Stimulated activated CD8-positive, alpha-beta memory T cell treated with anti-CD3 and anti-CD28 coated beads, Interleukin-15, amount 100 ng/mL, for 24 hours (primary cell): ENCODE measurements around the gene COL6A1.
A peak's percentile ranks its signal among the peaks of the same experiment; 100 is the strongest.
"Not testable (repeated sequence)": the region's sequence is repeated elsewhere in the genome, so short reads cannot be mapped to it uniquely, and the experiment has no call there.

Source experiments
- DNase-seq: peaks from one replicate; pipeline ENCODE4 v3.0.0-alpha.2; 2020; ENCODE audit warnings: low read depth

COL6A1 gene

DNA sequence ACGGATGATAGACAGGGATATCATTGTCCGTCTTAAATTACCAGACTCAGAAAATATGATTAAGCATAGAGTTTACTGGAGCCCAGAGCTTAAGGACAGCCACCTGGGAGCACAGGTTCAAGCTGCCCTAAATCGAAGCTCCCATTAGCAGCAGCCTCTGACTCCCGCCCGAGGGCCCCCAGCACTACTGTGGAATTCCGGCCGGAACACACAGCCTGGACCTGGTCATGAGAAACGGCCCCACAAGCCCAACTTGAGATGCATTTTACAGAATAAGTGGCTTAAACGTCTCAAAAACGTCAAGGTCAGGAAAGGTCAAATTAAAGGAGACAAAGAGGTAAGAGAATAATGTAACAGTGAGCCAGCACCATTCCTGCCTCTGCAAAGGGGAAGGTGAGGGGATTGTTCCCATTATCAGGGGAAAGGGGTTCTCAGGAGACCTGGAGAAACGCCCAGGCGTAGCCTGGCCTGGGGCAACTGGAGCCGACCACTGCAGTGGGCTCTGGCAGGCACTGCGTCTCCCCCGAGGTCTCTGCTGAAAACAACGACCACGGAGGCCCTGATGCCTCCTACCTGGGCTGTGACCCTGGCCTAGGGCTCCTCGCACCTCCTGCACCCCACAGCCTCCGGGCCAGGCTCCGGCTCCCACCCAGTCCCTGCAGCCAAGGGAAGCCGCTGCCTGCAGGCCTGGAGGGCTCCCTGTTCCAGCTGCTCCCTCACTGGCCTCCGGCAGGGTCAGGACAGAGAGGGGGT, 11.5 kb upstream of the COL6A1 start:
- DNase-seq = no peak

DNA sequence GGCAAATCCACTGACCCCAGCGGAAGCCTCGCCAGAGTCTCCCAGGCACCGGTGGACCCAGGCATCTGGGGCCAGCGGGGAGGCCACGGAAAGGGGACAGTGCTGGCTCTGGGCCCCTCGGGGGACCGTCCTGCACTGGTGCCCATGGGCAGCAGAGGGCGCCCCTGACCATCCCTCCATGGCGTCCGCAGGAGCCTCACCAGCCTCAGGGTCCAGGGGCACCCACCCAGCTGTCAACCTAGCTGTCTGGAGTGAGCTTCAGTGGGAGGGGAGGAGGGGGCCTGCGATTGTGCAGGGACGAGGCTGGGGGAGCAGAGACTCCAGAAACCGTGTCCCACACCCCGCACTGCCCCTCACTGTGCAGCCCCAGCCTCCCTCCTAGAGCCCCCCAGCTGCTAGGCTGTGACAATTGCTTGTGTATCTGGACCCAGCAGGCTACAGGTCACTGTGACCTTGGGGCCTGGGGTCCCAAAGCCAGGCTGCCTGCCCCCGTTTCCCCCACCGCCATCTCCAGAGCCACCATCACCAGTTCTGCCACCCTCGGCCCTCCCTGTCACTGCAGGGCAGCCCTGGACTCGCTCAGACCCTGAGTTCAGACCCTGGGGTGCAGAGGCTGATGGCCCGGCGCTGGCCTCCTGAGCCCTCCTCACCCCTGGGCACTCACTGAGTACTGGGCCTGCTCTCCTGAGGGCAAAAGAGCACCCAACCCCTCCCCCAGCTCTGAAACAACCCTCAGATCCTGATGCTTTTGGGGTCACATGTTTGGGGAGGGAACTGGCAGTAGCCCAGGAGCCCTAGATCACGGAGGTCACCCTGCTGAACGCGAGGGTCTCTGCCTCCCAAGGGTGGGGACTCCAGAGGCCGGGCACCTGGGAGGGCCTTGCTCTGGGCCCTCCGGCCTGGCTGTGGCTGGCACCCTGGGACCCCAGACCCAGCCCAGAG, 10.6 kb upstream of the COL6A1 start:
- peak; percentile 34 for DNase-seq

DNA sequence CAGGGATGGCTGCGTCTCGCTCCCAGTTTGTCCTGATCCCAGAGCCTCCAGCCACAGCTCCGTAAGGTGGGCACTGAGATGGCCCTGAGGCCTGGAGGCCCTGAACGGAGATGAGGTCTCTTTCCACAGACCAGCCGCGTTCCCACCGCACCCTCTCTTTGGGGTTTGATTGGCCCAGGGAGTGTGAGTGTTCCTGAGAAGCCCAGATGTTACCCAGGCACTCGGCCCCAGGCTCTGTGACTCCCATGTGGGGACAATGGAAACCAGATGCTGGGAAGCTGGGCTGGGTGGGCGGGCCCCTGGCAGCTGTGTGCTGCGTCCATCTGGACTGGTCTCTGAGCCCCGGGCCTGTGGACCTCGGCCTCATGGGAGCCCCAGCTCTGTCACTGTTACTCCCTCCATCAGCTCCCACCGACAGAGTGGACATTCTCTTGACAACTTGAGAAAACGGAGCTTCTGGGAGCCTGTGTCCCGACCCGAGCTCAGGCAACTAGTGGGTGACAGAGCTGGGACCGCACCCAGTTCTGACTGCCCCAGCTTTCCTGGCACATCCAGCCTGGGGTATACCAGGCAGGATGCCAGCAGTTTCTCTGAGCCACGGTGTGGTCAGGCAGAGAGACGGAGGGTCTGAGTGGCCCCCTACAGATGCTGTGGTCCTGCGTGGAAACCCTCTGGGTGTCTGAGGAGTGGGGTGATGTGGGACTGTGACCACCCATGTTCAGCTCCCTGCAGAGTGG, 9.8 kb upstream of the COL6A1 start:
- DNase-seq = no peak

DNA sequence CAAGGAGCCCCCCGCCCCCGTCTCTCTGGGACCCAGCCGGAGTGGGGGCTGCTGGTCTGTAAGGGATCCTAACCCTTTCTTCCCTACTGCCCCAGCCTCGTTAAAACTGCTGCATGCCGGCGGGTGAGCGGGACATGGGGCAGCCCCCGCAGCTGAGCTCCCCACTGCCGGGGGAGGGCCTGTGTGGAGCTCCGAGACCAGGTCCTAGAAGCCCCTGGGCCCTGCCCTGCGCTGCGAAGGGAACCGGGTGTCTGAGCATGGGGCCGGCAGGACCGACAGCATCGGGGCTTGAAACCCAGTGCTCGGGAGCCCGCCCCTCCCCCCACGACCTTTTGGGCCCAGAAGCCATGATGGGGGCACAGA, 9.2 kb upstream of the COL6A1 start:
- no peak for DNase-seq

DNA sequence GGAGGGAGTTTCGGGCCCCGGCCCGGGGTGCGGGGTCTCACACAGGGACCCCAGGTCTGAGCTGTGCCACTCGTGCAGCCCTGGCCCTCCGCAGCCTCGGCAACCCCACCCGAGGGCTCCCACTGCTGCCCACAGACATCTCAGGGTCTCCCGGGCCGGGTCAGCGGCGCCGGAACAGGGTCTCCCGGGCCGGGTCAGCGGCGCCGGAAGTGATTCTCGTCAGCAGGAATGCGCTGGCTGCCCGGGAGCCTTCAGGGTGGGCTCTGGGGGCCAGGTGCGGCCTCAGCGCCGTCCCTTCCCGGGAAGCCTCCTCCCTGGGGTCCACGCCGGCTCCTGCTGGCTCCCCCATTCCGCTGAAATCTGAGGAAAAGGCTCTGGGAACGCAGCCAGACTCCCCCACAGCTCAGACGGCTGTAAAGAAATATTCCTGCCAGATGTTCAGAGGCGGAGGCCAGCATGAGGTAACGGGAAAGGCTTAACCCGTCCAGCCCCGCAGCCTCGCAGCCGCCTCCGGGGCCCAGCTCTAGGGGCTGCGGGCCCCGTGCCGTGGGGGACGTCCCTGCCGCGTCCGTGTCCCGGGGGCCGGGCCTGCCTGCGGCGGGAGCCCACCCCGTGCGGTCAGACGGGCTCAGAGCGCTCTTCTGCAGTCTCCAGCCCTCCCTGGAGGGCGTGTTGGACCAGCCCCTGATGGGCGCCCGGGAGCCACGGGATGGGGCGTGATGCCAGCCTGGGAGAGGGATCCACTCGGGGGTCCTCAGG, 8.7 kb upstream of the COL6A1 start:
- no peak for DNase-seq

DNA sequence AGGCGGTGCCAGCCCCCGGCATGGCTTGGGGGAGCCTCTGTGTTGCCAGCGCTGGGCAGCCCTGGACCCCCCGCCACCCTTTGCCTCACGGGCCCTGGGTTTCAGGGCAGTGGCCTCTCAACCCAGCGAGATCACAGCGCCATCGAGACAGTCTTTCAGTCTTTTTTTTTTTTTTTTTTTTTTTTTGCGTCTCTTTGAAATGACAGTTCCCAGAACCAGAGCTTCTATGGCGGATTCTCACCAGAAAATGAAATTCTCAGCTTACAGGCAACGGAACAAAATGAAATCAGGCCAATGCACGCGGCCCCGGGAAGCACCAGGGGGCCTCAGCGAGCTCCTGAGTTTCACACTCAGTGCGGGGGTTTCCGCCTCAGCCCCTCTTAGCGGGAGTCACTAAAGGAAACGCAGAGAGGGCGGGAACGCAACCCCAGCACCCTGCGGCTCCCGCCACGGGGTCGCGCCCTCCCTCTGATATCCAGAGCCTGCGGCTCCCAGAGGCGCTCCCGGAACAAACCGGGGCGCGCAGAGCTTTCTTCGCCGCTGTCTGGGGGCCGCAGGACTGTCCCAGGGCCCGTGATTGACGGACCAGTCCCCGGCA, 8.0 kb upstream of the COL6A1 start:
- peak; percentile 44 for DNase-seq

DNA sequence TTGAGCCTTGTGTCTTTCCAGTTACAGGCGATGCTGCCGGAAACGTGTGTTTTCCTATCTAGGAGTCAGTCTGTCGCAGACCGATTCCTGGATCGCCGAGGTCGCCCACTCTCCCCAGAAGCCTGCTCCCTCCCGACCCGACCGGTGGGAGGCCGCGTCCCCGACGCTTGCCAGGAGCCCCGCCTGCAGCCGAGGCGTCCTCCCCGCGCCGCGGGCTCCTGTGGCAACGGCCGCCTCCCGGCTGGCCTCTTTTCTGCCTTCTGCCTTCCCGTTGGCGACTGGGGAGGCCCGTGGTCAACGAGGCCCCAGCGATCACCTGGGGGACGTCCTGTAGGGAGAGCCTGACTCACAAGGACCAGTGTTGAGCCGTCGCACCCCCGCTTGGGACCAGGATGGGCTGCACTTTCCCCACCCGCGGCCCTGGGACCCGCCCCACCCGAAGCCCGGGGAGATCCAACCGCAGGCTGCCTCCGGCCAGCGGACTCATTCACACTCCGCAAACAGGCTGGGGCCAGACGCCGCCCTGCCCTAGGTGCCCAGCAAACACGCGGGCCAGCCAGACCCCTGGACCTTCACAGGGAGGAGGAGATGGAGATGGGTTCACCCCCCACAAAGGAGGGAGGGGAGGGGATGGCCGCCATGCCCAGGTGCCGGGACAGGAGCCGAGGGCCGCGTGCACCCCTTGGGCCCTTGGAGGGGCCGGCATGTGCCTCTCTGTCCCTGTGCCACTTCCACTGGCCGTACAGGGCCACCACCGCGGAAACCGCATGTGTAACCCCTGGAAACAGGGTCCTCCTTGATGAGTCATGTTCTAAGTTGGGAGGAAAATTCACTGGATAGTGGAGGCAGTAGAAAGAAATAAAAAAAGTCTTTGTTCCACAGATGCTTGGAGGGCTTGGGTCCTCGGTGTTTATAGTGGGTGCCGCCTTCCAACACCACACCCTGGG, 7.2 kb upstream of the COL6A1 start:
- DNase-seq = no peak

DNA sequence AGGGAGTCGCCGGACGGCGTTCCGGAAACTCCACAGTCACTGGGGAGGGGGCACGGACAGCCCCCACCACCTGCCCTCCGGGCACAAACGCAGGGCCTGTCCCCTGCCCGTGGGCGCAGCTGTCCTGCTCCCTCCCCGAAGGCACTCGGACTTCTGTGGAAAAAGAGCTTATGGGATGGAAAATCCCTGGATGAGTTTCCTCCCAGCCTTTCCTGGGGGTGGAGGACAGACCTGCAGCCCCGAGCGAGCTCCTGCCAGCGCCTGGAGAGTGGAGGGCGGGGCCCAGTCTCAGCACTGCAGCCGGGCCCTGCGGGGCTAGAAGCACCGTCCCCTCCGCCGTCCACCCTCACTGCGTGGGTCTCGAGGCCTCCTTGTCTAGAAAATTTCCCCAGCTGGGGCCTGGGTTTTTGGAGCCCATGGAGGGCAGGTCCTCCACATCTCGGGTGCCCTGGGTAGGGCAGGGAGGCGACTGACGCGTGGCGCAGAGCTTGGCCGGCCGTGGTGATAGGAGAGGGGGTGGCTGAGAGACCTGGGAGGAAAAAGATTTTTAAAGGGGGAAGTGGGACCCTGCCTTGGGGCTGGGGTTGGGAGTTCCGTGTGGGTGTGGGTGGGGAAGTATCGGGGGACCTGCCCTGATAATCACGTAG, 6.4 kb upstream of the COL6A1 start:
- no peak for DNase-seq

DNA sequence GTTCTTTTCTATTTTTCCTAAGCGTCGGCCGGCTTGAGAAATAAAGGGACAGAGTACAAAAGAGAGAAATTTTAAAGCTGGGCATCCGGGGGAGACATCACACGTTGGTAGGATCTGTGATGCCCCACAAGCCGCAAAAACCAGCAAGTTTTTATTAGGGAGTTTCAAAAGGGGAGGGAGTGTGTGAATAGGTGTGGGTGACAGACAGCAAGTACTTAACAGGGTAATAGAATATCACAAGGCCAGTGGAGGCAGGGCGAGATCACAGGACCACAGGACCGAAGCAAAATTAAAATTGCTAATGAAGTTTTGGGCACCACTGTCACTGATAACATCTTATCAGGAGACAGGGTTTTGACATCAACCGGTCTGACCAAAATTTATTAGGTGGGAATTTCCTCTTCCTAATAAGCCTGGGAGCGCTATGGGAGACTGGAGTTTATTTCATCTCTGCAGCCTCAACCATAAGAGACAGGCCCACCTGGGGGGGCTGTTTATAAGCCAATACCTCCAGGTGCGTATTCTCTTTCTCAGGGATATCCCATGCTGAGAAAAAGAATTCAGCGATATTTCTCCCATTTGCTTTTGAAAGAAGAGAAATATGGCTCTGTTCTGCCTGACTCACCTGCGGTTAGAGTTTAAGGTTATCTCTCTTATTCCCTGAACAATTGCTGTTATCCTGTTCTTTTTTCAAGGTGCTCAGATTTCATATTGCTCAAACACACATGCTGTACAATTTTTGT, 5.7 kb upstream of the COL6A1 start:
- not testable (repeated sequence) for DNase-seq

DNA sequence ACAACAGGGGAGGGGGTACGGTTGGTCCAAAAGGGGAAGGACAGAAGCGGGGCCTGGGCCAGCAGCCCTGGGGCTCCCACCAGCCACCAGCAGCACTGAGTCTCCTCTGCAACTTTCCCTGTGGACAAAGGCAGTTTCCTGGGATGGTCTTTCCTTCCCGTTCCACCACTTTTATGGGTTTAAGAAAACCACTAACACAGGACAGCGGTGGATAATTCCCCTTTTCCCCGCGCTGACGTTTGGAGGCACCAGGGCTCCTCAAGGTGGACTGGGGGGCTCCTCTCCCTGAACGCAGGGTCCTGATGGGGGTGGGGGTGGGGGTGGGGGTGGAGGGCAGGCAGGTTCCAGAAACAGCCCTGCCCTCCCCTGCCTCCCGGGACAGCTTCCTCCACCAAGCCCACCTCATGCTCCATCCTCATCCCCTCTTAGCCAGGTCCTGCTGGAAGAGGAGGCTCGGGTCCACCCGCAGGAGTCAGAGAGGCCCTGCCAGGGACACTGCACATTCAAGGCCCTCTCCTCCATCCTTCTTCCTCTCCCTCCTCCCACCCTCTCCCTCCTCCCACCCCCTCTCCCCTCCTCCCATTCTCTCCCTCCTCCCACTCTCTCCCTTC, 4.8 kb upstream of the COL6A1 start:
- no peak for DNase-seq

DNA sequence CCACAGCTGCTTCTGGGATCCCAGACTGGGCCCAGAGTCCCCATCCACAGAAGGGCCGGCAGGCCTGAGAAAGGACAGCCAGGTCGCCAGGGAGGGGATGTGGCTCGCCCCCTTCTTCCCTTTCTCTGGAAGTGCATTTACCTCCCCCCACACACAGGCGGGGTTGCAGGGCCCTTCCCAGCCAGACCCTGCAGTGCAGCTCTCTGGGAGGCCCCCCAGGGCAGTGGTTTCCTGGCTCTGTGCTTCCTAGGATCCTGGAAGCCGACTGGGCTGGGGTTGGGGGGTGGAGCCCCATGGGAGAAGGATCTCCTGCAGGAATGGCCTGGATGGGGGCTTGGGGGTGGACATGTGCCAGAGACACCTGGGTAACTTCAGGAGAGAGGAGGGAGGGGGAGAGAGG, 4.2 kb upstream of the COL6A1 start:
- no peak for DNase-seq

DNA sequence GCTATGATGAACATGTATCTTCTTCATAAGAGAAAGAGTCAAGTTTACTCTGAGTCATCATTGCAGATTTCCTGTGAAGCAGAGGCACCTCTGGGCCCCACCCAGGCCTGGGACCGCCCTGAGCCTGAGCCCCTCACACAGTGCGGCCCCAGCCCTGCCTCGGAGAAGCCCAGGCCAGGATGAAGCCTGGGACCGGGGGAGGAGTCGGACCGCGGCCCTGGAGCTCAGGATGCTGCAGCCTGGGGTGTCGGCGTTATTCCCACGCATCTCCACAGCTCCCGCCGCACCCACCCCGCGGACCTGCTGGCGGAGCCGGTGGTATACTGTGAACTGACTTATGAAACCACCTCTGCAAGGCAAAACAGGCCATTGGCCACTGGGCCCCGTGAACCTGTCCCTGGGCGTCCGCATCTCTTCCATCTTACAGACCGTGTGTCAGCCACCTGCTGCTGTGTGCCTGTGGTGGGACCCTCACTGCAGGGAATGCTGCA, 2.4 kb upstream of the COL6A1 start:
- no peak for DNase-seq

DNA sequence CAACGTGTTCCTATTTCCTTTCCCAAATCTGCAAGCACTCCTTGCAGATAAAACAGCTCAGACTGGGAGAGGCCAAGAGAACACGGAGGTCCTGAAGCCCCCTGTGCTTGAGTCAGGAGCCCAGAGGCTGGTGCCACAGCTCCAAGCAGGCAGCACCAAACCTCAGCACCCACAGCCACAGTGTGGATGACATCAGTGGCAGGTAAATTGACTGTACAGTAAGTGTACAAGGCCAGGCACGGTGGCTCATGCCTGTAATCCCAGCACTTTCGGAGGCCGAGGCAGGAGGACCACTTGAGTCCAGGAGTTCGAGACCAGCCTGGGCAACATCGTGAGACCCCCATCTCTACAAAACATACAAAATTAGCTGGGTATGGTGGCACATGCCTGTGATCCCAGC, 1.9 kb upstream of the COL6A1 start:
- no peak for DNase-seq

DNA sequence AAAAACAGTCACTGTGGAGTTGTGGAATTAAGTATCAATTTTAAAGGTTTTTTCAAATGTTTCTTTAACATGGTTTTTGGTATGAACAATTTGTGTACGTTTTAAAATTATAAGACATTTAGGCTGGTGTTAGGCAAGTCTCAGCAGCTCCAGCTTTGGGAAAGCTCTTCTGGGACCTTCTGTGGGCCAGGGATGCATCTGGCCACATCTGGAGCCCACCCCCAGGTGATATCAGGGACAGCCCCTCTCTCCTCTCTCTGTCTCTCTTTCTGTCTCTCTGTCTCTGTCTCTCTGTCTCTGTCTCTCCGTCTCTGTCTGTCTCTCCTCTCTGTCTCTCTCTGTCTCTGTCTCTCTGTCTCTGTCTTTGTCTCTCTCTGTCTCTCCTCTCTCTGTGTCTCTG, 1.3 kb upstream of the COL6A1 start:
- no peak for DNase-seq

DNA sequence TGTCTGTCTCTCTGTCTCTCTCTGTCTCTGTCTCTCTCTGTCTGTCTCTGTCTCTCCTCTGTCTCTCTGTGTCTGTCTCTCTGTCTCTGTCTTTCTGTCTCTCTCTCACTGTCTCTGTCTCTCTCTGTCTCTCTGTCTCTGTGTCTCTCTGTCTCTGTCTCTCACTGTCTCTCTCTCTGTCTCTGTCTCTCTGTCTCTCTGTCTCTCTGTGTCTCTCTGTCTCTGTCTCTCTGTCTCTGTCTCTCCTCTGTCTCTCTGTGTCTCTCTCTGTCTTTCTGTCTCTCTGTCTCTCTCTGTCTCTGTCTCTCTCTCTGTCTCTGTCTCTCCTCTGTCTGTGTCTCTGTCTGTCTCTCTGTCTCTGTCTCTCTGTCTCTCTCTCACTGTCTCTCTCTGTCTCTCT, 873 bp upstream of the COL6A1 start:
- DNase-seq = no peak

DNA sequence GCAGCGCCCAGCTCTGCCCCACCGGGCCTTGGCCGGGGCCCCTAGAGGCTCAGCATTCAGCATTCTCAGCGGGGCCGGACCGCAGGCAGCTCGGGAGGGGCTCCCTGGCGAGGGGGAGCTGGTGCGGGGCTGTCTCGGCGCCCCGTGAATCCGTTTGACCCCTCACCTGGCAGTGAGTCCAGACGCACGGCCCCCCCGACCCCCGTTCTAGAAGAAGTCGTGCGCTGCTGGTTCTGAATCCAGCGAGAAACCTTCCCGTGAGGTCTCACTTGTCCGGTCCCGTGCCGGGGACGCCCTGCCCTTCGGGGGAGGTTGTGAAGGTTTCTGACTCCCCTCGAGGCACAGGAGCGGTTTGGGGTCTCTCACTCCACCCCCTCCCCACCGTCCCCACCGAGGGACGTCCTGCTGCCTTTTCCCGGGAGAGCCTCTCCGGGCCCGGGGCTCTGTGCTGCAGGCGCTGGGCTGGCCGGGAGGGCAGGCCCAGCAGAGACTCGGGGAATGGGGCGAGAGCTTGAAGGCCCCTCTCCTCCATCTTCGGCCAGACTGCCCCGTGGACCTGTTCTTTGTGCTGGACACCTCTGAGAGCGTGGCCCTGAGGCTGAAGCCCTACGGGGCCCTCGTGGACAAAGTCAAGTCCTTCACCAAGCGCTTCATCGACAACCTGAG, 655 bp downstream of the COL6A1 start:
- no peak for DNase-seq

DNA sequence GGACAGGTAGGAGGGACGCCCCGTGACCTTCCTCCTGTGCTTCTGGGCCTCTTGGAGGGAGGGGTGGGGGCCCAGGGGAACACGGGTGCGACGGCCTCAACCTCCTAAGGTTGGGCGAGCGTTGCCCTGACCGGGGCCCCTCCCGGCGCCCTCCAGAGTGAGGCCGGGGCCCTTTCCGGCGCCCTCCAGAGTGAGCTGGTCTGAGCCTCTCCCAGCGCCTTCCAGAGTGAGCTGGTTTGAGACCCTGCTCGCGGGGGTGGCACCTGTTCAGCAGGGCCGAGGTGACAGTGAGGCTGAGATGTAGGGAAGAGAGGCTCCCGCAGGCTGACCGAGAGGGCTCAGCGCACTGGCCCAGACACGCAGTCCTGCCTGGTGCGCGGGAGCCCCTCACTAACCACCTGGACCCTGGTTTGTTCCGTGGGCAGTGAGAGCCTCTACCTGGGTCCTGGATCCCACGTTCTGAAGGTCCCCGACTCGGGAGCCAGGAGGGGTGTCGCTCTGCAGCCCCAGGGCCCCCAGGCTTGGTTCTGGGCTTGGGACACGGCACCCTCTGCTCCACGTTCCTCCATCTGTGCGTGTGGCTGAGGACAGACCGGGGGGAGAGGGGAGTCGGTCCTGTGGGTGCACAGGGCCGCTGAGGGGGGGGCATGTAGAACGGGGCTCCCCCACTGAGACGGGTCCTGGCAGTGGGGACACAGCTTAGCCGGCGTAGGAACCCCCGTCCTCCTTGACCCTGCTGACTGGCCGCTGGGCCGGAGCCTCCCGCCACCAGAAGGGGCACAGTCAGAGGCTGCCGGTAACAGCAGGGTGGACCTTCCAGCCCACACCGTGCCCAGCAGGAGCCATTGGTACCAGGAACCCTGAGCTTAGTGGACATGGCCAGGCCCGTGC, 1.4 kb downstream of the COL6A1 start:
- DNase-seq = no peak
